Esophagus squamous epithelium (tissue), 4 donors: ENCODE data around the gene THNSL1.

Experiments used
- POLR2A ChIP-seq, 4 donors: fragments of 450-650 bp; IDR thresholded peaks; one replicate each; pipeline ENCODE4 v1.6.1; 2017; ENCODE audit warnings: antibody characterized with exemption in 4 of 4, mild to moderate bottlenecking in 4 of 4, moderate library complexity in 3 of 4
- TF ChIP-seq, protein P1 (sequence below), 6 experiments: fragments of 450-650 bp in 4 of 6; fragments of 200-600 bp in 2 of 6; sonication (generic) in 2 of 6; IDR thresholded peaks; one replicate each; pipeline ENCODE4 v1.5.1; 2016 to 2019; ENCODE audit warnings: antibody characterized with exemption in 6 of 6, mild to moderate bottlenecking in 4 of 6, moderate library complexity in 4 of 6

DNA sequence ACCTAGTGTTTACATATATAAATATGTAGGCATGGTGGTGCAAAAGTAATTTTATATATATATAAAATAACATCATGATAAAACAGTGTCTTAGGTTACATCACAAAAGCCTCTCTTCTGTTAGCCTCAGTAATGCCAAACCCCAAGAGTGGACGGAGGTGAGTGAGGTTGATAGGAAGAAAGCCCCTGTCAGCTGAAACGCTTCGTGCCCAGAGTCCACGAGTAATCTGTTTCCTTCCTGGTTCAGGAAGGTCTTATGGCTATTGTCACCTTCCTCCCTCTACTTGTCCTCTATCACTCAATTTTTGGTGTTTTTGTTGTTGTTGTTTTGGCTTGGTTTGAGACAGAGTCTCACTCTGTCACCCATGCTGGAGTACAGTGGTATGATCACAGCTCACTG lies 41.5 kb downstream of the THNSL1 start:
- TF ChIP-seq, protein P1, sequence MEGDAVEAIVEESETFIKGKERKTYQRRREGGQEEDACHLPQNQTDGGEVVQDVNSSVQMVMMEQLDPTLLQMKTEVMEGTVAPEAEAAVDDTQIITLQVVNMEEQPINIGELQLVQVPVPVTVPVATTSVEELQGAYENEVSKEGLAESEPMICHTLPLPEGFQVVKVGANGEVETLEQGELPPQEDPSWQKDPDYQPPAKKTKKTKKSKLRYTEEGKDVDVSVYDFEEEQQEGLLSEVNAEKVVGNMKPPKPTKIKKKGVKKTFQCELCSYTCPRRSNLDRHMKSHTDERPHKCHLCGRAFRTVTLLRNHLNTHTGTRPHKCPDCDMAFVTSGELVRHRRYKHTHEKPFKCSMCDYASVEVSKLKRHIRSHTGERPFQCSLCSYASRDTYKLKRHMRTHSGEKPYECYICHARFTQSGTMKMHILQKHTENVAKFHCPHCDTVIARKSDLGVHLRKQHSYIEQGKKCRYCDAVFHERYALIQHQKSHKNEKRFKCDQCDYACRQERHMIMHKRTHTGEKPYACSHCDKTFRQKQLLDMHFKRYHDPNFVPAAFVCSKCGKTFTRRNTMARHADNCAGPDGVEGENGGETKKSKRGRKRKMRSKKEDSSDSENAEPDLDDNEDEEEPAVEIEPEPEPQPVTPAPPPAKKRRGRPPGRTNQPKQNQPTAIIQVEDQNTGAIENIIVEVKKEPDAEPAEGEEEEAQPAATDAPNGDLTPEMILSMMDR (IDR thresholded peaks at IDR 0.05), result no peak
- TF ChIP-seq POLR2A (IDR thresholded peaks at IDR 0.05), result no peak
